Activated CD8-positive, alpha-beta T cell treated with anti-CD3 and anti-CD28 coated beads, Interleukin-2, amount 10 ng/mL, durations not matched to agents 7 days and 5 days (primary cell): ENCODE data around the gene DPP4. TPM values are rescaled to one million over a fixed set of nuclear protein-coding genes. Genes with fewer than 3 reads are reported as not detected.

Experiments used
- ATAC-seq: fragments of 150-1000 bp; cut with Tn5 transposase; one replicate; pipeline ENCODE4 v1.10.0; 2021; ENCODE audit warnings: moderate library complexity
- CTCF ChIA-PET: fragments of 350-600 bp; sonication (Branson Sonifier 250); formaldehyde crosslinking; loops from one replicate; lab custom pipeline; 2021; ENCODE audit warnings: antibody characterized with exemption; lab: Charles Lee
- POLR2A ChIA-PET: fragments of 350-600 bp; sonication (Branson Sonifier 250); formaldehyde crosslinking; loops from one replicate; lab custom pipeline; 2021; ENCODE audit warnings: antibody characterized with exemption; lab: Charles Lee
- DNase-seq: peaks from one replicate; pipeline ENCODE4 v3.0.0-alpha.2; 2020
- H3K27ac Mint-ChIP-seq: one replicate; pipeline ENCODE4 v1.8.0; 2021; ENCODE audit warnings: mild to moderate bottlenecking, mixed read lengths
- H3K27me3 Mint-ChIP-seq: one replicate; pipeline ENCODE4 v1.8.0; 2021; ENCODE audit warnings: low read depth, mixed read lengths
- H3K36me3 Mint-ChIP-seq: one replicate; pipeline ENCODE4 v1.8.0; 2021; ENCODE audit warnings: low read depth, mixed read lengths
- H3K4me1 Mint-ChIP-seq: one replicate; pipeline ENCODE4 v1.8.0; 2021; ENCODE audit warnings: low read depth, mixed read lengths
- H3K4me3 Mint-ChIP-seq: one replicate; pipeline ENCODE4 v1.8.0; 2021; ENCODE audit warnings: mild to moderate bottlenecking, mixed read lengths
- H3K9me3 Mint-ChIP-seq: one replicate; pipeline ENCODE4 v1.8.0; 2022; ENCODE audit warnings: mixed read lengths; ENCODE audit not compliant: insufficient read depth
- total RNA-seq, 2 experiments: library from RNA; stranded (reverse); gene quantifications; one replicate each; pipeline ENCODE4 v1.2.3, GENCODE V29; 2021

DPP4 gene
- total RNA-seq, 2 experiments from 2014 or later: 158 TPM

GRCh38 chr2:162106146-162106551 is 32.1 kb upstream of the DPP4 start:
- Mint-ChIP-seq H3K9me3 (no peaks in the 10 kb centered on the region), H3K4me3 (no peak overlapping the region), H3K4me1 (peaks cover 7% of the 10 kb centered on the region), H3K27me3 (no peaks in the 10 kb centered on the region), H3K36me3 (no peaks in the 10 kb centered on the region), H3K27ac (no peak overlapping the region)
- CTCF ChIA-PET: interaction anchor here (0.6 to 1.0 kb wide), 3 partner anchors 16 to 32 kb away, joined by 3 read pairs; partner anchors contain the start of gene DPP4
- POLR2A ChIA-PET: interaction anchor here (0.8 to 1.3 kb wide), 2 partner anchors 32 to 38 kb away, joined by 3 to 4 read pairs; partner anchors contain the start of gene DPP4
- DNase-seq: no peak
- no peak for ATAC-seq

GRCh38 chr2:162103443-162104009 is 29.5 kb upstream of the DPP4 start:
- Mint-ChIP-seq H3K4me1 (peaks cover 7% of the 10 kb centered on the region), H3K27me3 (peaks cover 3% of the 10 kb centered on the region), H3K27ac (no peak overlapping the region), H3K4me3 (no peak overlapping the region), H3K9me3 (no peaks in the 10 kb centered on the region), H3K36me3 (no peaks in the 10 kb centered on the region)
- POLR2A ChIA-PET: no interaction called here
- CTCF ChIA-PET: interaction anchor here (1.0 kb wide), 2 partner anchors 17 to 22 kb away, joined by 3 to 4 read pairs; no protein-coding TSS in a partner anchor
- ATAC-seq: no peak
- no peak for DNase-seq

DNA sequence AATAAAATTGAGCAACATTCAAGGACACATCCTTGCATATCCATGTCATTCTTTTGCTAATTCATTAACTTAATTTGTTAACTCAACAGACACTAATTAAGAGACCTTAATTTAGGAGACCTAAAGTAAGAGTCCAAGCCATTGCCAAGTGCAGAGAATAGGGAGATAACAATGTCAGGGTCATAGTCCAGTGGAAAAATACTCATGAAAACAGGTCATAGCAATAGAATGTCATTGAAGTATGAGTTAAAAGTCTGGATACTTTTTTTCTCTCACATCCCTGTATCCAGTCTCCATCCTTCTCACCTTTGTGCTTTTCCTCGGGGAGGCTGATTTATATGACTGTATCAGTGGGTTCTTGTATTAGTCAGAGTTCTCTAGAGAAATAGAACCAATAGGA is 26.6 kb upstream of the DPP4 start:
- no peak overlapping the region for H3K4me3 Mint-ChIP-seq
- H3K9me3 Mint-ChIP-seq: no peaks in the 10 kb centered on the region
- CTCF ChIA-PET: no interaction called here
- no peak overlapping the region for H3K27ac Mint-ChIP-seq
- ATAC-seq (no peak), DNase-seq (no peak)
- no peaks in the 10 kb centered on the region for H3K36me3 Mint-ChIP-seq
- peaks cover 3% of the 10 kb centered on the region for H3K27me3 Mint-ChIP-seq
- POLR2A ChIA-PET: interaction anchor here (0.9 kb wide), 1 partner anchor 17 kb away, joined by 3 read pairs; no protein-coding TSS in a partner anchor
- H3K4me1 Mint-ChIP-seq: no peaks in the 10 kb centered on the region

DNA sequence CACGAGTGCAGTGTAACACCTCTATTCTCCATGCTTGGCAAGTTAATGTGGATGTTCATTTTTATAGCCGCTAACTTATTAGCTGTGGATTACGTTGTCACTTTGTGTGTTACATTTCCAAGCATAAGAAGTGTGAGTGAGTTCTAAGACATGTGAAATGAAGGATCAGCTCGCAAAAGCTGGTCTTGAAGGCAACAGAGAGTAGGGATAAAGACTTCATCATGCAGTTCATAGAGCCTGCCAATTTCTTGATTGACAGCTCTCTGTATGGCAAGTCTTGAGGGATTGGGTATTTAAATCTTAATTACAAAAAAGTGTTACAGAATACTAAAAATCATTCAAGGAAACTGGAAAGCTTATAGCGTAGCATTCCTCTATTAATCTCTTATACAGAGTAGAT is 25.8 kb upstream of the DPP4 start:
- Mint-ChIP-seq H3K9me3 (no peaks in the 10 kb centered on the region), H3K4me3 (no peak overlapping the region), H3K4me1 (no peaks in the 10 kb centered on the region), H3K36me3 (no peaks in the 10 kb centered on the region), H3K27me3 (peaks cover 3% of the 10 kb centered on the region), H3K27ac (no peak overlapping the region)
- DNase-seq (no peak), ATAC-seq (no peak)
- ChIA-PET CTCF (no interaction called here), POLR2A (interaction anchor here (0.9 kb wide), 1 partner anchor 18 kb away, joined by 3 read pairs; no protein-coding TSS in a partner anchor)

GRCh38 chr2:162092658-162093556 is 18.9 kb upstream of the DPP4 start:
- Mint-ChIP-seq H3K27ac (no peak overlapping the region), H3K36me3 (no peaks in the 10 kb centered on the region), H3K4me3 (no peak overlapping the region), H3K27me3 (no peaks in the 10 kb centered on the region), H3K9me3 (no peaks in the 10 kb centered on the region), H3K4me1 (peaks cover 6% of the 10 kb centered on the region)
- ChIA-PET CTCF (no interaction called here), POLR2A (no interaction called here)
- DNase-seq (no peak), ATAC-seq (no peak)

DNA sequence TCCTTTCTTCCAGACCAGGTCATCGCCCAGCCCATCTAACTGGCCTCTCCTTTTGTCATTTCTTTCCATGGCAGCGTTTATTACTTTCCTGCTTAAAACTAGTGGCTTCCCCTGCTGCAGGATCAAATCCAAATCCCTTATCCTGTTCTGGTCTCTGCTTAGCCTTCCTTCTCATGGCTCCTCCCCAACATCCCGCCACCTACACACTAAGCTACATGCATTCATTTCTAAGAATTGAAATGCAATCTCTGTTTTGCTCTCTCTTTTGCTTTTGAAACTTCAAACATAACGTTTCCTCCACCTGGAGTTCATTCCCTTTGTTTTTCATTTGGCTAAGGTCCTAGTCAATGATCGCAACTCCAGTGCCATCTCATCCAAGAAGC is 18.0 kb upstream of the DPP4 start:
- H3K4me3 Mint-ChIP-seq: no peak overlapping the region
- ATAC-seq: no peak
- H3K36me3 Mint-ChIP-seq: no peaks in the 10 kb centered on the region
- H3K9me3 Mint-ChIP-seq: no peaks in the 10 kb centered on the region
- H3K4me1 Mint-ChIP-seq: peaks cover 6% of the 10 kb centered on the region
- CTCF ChIA-PET: no interaction called here
- POLR2A ChIA-PET: no interaction called here
- no peak for DNase-seq
- no peaks in the 10 kb centered on the region for H3K27me3 Mint-ChIP-seq
- H3K27ac Mint-ChIP-seq: peak overlapping the region; percentile 1

- ATAC-seq (no peak), DNase-seq (no peak)
- Mint-ChIP-seq H3K27me3 (no peaks in the 10 kb centered on the region), H3K36me3 (no peaks in the 10 kb centered on the region), H3K4me1 (peaks cover 6% of the 10 kb centered on the region), H3K27ac (no peak overlapping the region), H3K4me3 (no peak overlapping the region), H3K9me3 (no peaks in the 10 kb centered on the region)
- ChIA-PET CTCF (no interaction called here), POLR2A (no interaction called here)
These were observed 17.5 kb upstream of the DPP4 start for GRCh38 chr2:162091325-162092007.

- H3K4me3 Mint-ChIP-seq: no peak overlapping the region
- ATAC-seq (no peak), DNase-seq (no peak)
- POLR2A ChIA-PET: no interaction called here
- no peaks in the 10 kb centered on the region for H3K9me3 Mint-ChIP-seq
- no peak overlapping the region for H3K27ac Mint-ChIP-seq
- no peaks in the 10 kb centered on the region for H3K36me3 Mint-ChIP-seq
- H3K27me3 Mint-ChIP-seq: no peaks in the 10 kb centered on the region
- CTCF ChIA-PET: interaction anchor here (1.1 kb wide), 1 partner anchor 8 kb away, joined by 3 read pairs; no protein-coding TSS in a partner anchor
- H3K4me1 Mint-ChIP-seq: peaks cover 9% of the 10 kb centered on the region
These were observed 16.1 kb upstream of the DPP4 start for GRCh38 chr2:162090109-162090508.

- no peaks in the 10 kb centered on the region for H3K27me3 Mint-ChIP-seq
- peaks cover 5% of the 10 kb centered on the region for H3K4me1 Mint-ChIP-seq
- no peaks in the 10 kb centered on the region for H3K36me3 Mint-ChIP-seq
- ATAC-seq (no peak), DNase-seq (no peak)
- CTCF ChIA-PET: no interaction called here
- H3K4me3 Mint-ChIP-seq: no peak overlapping the region
- POLR2A ChIA-PET: no interaction called here
- H3K27ac Mint-ChIP-seq: no peak overlapping the region
- peaks cover 5% of the 10 kb centered on the region for H3K9me3 Mint-ChIP-seq
These were observed 12.9 kb upstream of the DPP4 start for GRCh38 chr2:162086904-162087303.

DNA sequence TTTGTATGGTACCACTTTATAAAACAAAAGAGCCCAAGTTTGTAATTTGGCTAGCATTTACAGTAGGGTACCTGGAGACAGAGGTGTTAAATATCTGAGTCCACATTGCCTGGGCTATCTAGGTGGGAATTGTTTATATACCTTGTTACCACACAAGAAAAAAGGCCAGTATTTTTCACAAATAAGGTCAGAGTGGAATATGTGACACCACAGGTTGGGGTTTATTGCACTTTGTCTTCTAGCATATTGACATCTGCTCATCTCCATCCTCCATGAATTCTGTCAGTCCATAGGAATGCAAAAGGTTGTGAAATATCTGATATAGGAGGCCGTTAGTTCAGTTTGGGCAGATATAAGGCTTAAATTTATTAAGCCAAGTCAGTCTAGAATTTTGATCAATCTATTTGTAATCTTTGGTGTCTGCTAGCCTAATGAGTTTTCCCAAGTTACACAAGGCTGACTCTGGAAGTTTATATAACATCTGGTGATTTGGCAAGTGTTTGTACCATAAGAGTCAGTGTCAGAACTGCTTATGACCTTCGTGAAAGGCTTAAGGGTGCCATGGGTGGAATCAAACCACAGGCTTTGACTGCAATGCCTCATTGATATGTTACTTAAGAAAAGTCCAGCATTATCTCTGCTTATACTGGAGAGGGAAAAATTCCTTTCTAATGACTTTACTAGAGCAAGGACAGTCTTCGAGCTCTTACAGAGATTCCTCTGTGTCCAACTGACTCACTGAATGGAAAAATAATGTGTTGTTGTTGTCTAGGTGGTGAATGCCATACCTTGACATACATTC is 11.3 kb upstream of the DPP4 start:
- ATAC-seq (no peak), DNase-seq (no peak)
- CTCF ChIA-PET: interaction anchor here (0.9 kb wide), 1 partner anchor 37 kb away, joined by 3 read pairs; no protein-coding TSS in a partner anchor
- Mint-ChIP-seq H3K27me3 (no peaks in the 10 kb centered on the region), H3K9me3 (peaks cover 5% of the 10 kb centered on the region), H3K36me3 (no peaks in the 10 kb centered on the region), H3K4me1 (peaks cover 3% of the 10 kb centered on the region), H3K27ac (no peak overlapping the region), H3K4me3 (no peak overlapping the region)
- POLR2A ChIA-PET: interaction anchor here (0.5 kb wide), 1 partner anchor 513 kb away, joined by 4 read pairs; no protein-coding TSS in a partner anchor

DNA sequence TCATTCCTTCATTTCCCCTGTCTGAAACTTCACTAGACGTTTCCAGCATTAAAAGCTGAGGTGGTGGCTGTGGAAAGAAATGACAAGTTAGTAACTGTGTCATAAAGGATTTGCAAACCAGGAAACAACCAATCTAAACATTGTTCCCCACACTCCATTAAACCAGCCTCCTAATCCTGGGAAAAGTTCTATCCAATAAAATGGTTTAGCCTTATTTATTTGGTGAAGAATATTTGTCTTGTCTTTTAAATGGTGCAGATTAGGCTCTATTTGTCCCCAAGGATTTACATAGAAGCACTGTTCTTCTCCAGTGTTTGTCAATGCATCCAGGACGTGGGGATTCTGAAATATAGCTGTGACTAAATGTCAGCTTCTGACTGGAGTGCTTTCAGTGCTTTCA is 10.5 kb upstream of the DPP4 start:
- H3K27me3 Mint-ChIP-seq: no peaks in the 10 kb centered on the region
- peaks cover 3% of the 10 kb centered on the region for H3K4me1 Mint-ChIP-seq
- H3K27ac Mint-ChIP-seq: no peak overlapping the region
- peaks cover 5% of the 10 kb centered on the region for H3K36me3 Mint-ChIP-seq
- DNase-seq (no peak), ATAC-seq (no peak)
- peaks cover 9% of the 10 kb centered on the region for H3K9me3 Mint-ChIP-seq
- POLR2A ChIA-PET: interaction anchor here (0.5 kb wide), 1 partner anchor 513 kb away, joined by 4 read pairs; no protein-coding TSS in a partner anchor
- CTCF ChIA-PET: interaction anchor here (0.9 kb wide), 1 partner anchor 38 kb away, joined by 3 read pairs; no protein-coding TSS in a partner anchor
- H3K4me3 Mint-ChIP-seq: no peak overlapping the region
